ENCODE results near the gene COL27A1.

COL27A1 gene

DNA sequence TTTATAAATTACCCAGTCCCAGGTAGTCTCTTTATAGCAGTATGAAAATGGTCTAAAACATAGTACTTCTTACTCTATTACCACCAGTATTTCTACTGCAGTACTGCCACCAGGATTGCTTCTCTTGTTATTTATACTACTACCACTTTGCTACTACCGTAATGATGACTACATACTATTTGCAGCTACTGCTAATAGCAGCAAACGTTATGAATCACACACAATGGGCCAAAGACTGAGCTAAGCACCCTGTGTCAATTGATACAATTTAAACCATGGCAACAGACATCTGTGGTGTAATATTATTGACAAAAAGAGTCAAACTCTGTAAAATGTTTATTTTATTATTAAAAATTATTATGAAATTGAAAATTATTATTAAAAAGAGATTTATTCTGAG lies 41.0 kb upstream of the COL27A1 start:
- H3K4me2 ChIP-seq (ENCODE audit: insufficient read depth, low read length, poor library complexity, severe bottlenecking), result no peak overlapping the region
- no peak for DNase-seq (ENCODE audit: low spot score)
- no peak overlapping the region for H3K18ac ChIP-seq (ENCODE audit: low read length)
- H3K27ac ChIP-seq (replicated peaks; ENCODE audit: low read length), result no peak overlapping the region
- H2AK5ac ChIP-seq (ENCODE audit: low read depth, low read length), result no peak overlapping the region
- H4K8ac ChIP-seq (ENCODE audit: low read depth, low read length), result no peak overlapping the region
- peaks cover 6 to 12% of the 10 kb centered on the region in 2 donors for H3K4me1 ChIP-seq (ENCODE audit: control insufficient read depth in 2 of 2, insufficient read depth in 1 of 2, low read depth in 1 of 2, low read length in 2 of 2)
- no peak overlapping the region for H2AFZ ChIP-seq (ENCODE audit: low read length)
- H3K36me3 ChIP-seq (replicated peaks in 1 of 2; ENCODE audit: control insufficient read depth in 2 of 2, insufficient read depth in 2 of 2, low read length in 2 of 2), result no peaks in the 10 kb centered on the region
- peaks cover 0 to 40% (median 0%) of the 10 kb centered on the region in 3 experiments for H3K27me3 ChIP-seq (ENCODE audit: control insufficient read depth in 3 of 3, insufficient read depth in 3 of 3, low read depth in 1 of 3, low read length in 3 of 3)
- H3K14ac ChIP-seq (ENCODE audit: low read length), result no peak overlapping the region
- H2BK120ac ChIP-seq (ENCODE audit: low read depth, low read length), result no peak overlapping the region
- H3K9ac ChIP-seq (ENCODE audit: low read depth, low read length, poor library complexity), result no peak overlapping the region
- no peaks in the 10 kb centered on the region for H3K9me3 ChIP-seq (replicated peaks in 1 of 2; ENCODE audit: control insufficient read depth in 2 of 2, insufficient read depth in 1 of 2, low read depth in 1 of 2, low read length in 2 of 2)
- WGBS, 2 donors (ENCODE audit: extremely low coverage in 2 of 2, insufficient read length in 2 of 2, insufficient replicate concordance in 1 of 2), result no CpG with 5 or more reads among the region's 2 CpGs
- no peak overlapping the region for H3K23ac ChIP-seq (ENCODE audit: low read depth, low read length, poor library complexity)
- H2BK15ac ChIP-seq (ENCODE audit: low read length), result no peak overlapping the region
- H3K4me3 ChIP-seq (ENCODE audit: low read length in 2 of 2), result no peak overlapping the region
- no peak overlapping the region for H3K4ac ChIP-seq (ENCODE audit: low read length)
- no peak overlapping the region for H2BK12ac ChIP-seq (ENCODE audit: low read length)
- H2BK5ac ChIP-seq (ENCODE audit: low read length), result no peak overlapping the region
- no peaks in the 10 kb centered on the region for H3K79me1 ChIP-seq (ENCODE audit: low read depth, low read length)
- H4K91ac ChIP-seq (ENCODE audit: low read depth, low read length, poor library complexity), result no peak overlapping the region

DNA sequence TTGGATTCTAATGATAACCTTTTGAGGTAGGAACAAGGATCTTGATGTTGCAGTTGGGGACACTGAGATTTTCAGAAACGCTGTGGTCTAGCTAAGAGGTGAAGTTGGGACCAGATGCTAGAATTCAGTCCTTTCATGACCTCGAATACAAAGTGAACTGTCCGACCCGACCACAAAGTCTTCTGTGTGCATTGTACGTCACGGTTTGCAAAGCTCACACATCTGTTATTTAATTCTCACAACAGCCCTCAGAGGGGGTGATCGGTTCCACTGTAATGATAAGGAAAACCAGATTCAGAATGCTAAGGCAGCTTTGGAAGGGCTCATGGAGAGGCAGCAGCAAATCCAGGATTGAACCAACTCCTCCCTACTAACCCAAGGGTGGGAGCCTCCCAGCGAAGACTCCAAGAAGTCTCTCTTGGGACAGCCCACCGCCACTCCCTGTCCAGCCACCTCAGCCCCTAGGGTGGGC lies 39.6 kb upstream of the COL27A1 start:
- no peak for DNase-seq (ENCODE audit: low spot score)
- H3K27me3 ChIP-seq (ENCODE audit: control insufficient read depth in 3 of 3, insufficient read depth in 3 of 3, low read depth in 1 of 3, low read length in 3 of 3), result peaks cover 0 to 42% (median 0%) of the 10 kb centered on the region in 3 experiments
- no peak overlapping the region for H3K23ac ChIP-seq (ENCODE audit: low read depth, low read length, poor library complexity)
- no CpG with 5 or more reads among the region's 9 CpGs for WGBS, 2 donors (ENCODE audit: extremely low coverage in 2 of 2, insufficient read length in 2 of 2, insufficient replicate concordance in 1 of 2)
- no peak overlapping the region for H3K14ac ChIP-seq (ENCODE audit: low read length)
- peak overlapping the region; percentile 17 for H3K18ac ChIP-seq (ENCODE audit: low read length)
- H3K36me3 ChIP-seq (replicated peaks in 1 of 2; ENCODE audit: control insufficient read depth in 2 of 2, insufficient read depth in 2 of 2, low read length in 2 of 2), result no peaks in the 10 kb centered on the region
- no peaks in the 10 kb centered on the region for H3K9me3 ChIP-seq (replicated peaks in 1 of 2; ENCODE audit: control insufficient read depth in 2 of 2, insufficient read depth in 1 of 2, low read depth in 1 of 2, low read length in 2 of 2)
- peak overlapping the region; percentile 16 for H2AK5ac ChIP-seq (ENCODE audit: low read depth, low read length)
- H3K79me1 ChIP-seq (ENCODE audit: low read depth, low read length), result no peaks in the 10 kb centered on the region
- no peak overlapping the region for H2BK5ac ChIP-seq (ENCODE audit: low read length)
- H2BK12ac ChIP-seq (ENCODE audit: low read length), result no peak overlapping the region
- no peak overlapping the region for H3K27ac ChIP-seq (replicated peaks; ENCODE audit: low read length)
- no peak overlapping the region for H2BK120ac ChIP-seq (ENCODE audit: low read depth, low read length)
- H3K4me1 ChIP-seq (ENCODE audit: control insufficient read depth in 2 of 2, insufficient read depth in 1 of 2, low read depth in 1 of 2, low read length in 2 of 2), result peaks cover 6 to 12% of the 10 kb centered on the region in 2 donors
- H3K4me3 ChIP-seq (ENCODE audit: low read length in 2 of 2), result no peak overlapping the region
- H3K4ac ChIP-seq (ENCODE audit: low read length), result no peak overlapping the region
- no peak overlapping the region for H4K8ac ChIP-seq (ENCODE audit: low read depth, low read length)
- peak overlapping the region; percentile 15 for H2AFZ ChIP-seq (ENCODE audit: low read length)
- no peak overlapping the region for H4K91ac ChIP-seq (ENCODE audit: low read depth, low read length, poor library complexity)
- H3K4me2 ChIP-seq (ENCODE audit: insufficient read depth, low read length, poor library complexity, severe bottlenecking), result no peak overlapping the region
- no peak overlapping the region for H3K9ac ChIP-seq (ENCODE audit: low read depth, low read length, poor library complexity)
- no peak overlapping the region for H2BK15ac ChIP-seq (ENCODE audit: low read length)

DNA sequence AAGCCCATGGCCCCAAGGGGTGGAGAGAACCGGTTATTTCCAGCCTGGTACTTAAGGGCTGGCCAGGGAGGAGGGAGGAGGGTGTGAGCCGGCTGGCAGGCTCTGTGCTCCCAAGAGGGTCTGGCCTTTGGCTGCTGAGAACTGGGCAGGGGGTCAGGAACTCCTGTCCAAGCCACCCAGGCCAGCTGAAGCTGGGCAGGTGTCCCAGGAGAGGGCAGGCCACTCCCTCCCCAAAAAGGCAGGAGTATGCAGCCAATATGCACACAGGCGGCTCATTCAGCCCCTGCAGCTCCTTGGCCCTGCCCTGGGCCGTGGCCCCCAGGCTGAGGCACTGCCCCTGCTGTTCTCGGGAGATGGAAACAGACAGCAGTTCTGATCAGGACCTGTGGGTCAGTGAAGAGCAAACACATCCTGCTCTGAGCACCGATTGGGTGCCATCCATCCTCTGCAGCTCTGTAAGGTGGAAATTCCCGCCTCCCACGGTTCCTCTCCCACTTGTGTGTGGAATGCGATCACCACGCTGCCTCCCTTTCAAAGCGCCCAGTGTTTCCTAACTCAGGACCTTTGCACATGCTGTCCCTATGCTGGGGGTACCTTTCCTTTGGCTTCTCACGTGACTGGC lies 39.1 kb upstream of the COL27A1 start:
- no peak overlapping the region for H2BK12ac ChIP-seq (ENCODE audit: low read length)
- no peak overlapping the region for H3K4me3 ChIP-seq (ENCODE audit: low read length in 2 of 2)
- H2AFZ ChIP-seq (ENCODE audit: low read length), result peak overlapping the region; percentile 15
- H4K91ac ChIP-seq (ENCODE audit: low read depth, low read length, poor library complexity), result no peak overlapping the region
- H3K79me1 ChIP-seq (ENCODE audit: low read depth, low read length), result no peaks in the 10 kb centered on the region
- H3K14ac ChIP-seq (ENCODE audit: low read length), result no peak overlapping the region
- H3K9ac ChIP-seq (ENCODE audit: low read depth, low read length, poor library complexity), result no peak overlapping the region
- H3K18ac ChIP-seq (ENCODE audit: low read length), result peak overlapping the region; percentile 17
- no peaks in the 10 kb centered on the region for H3K36me3 ChIP-seq (replicated peaks in 1 of 2; ENCODE audit: control insufficient read depth in 2 of 2, insufficient read depth in 2 of 2, low read length in 2 of 2)
- no peak overlapping the region for H3K27ac ChIP-seq (replicated peaks; ENCODE audit: low read length)
- no peak overlapping the region for H3K4ac ChIP-seq (ENCODE audit: low read length)
- no peak overlapping the region for H3K4me2 ChIP-seq (ENCODE audit: insufficient read depth, low read length, poor library complexity, severe bottlenecking)
- H4K8ac ChIP-seq (ENCODE audit: low read depth, low read length), result no peak overlapping the region
- H3K4me1 ChIP-seq (ENCODE audit: control insufficient read depth in 2 of 2, insufficient read depth in 1 of 2, low read depth in 1 of 2, low read length in 2 of 2), result peaks cover 6 to 12% of the 10 kb centered on the region in 2 donors
- no peak overlapping the region for H2BK5ac ChIP-seq (ENCODE audit: low read length)
- H3K9me3 ChIP-seq (replicated peaks in 1 of 2; ENCODE audit: control insufficient read depth in 2 of 2, insufficient read depth in 1 of 2, low read depth in 1 of 2, low read length in 2 of 2), result no peaks in the 10 kb centered on the region
- no peak overlapping the region for H2BK120ac ChIP-seq (ENCODE audit: low read depth, low read length)
- no peak overlapping the region for H2BK15ac ChIP-seq (ENCODE audit: low read length)
- no CpG with 5 or more reads among the region's 12 CpGs for WGBS, 2 donors (ENCODE audit: extremely low coverage in 2 of 2, insufficient read length in 2 of 2, insufficient replicate concordance in 1 of 2)
- no peak for DNase-seq (ENCODE audit: low spot score)
- peaks cover 0 to 42% (median 0%) of the 10 kb centered on the region in 3 experiments for H3K27me3 ChIP-seq (ENCODE audit: control insufficient read depth in 3 of 3, insufficient read depth in 3 of 3, low read depth in 1 of 3, low read length in 3 of 3)
- H3K23ac ChIP-seq (ENCODE audit: low read depth, low read length, poor library complexity), result no peak overlapping the region
- H2AK5ac ChIP-seq (ENCODE audit: low read depth, low read length), result peak overlapping the region; percentile 16

DNA sequence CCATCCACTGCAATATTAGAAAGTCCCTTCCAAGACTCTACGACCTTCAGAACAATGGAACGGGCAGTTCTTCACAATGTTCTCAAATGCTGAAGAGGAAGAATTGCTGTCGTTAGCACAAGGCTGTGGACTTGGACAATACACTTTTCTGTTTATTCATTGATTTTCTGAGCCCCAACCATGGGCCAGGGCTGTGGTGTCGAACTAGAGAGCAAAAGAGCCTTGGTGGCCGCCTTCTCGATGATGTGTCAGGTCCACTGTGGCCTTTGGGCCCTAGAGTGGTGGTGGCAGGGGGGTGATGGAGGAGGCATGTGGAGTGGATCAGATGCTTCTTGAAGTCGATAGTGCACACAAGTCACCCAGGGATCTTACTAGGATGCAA lies 37.7 kb upstream of the COL27A1 start:
- DNase-seq (ENCODE audit: low spot score), result no peak
- Histone ChIP-seq H3K9ac (ENCODE audit: low read depth, low read length, poor library complexity) (no peak overlapping the region), H2BK12ac (ENCODE audit: low read length) (no peak overlapping the region), H3K4me2 (ENCODE audit: insufficient read depth, low read length, poor library complexity, severe bottlenecking) (no peak overlapping the region), H3K14ac (ENCODE audit: low read length) (no peak overlapping the region), H3K9me3 (replicated peaks in 1 of 2; ENCODE audit: control insufficient read depth in 2 of 2, insufficient read depth in 1 of 2, low read depth in 1 of 2, low read length in 2 of 2) (no peaks in the 10 kb centered on the region), H3K4ac (ENCODE audit: low read length) (no peak overlapping the region), H4K91ac (ENCODE audit: low read depth, low read length, poor library complexity) (no peak overlapping the region), H3K4me3 (ENCODE audit: low read length in 2 of 2) (no peak overlapping the region), H3K27ac (replicated peaks; ENCODE audit: low read length) (no peak overlapping the region), H2AFZ (ENCODE audit: low read length) (no peak overlapping the region), H4K8ac (ENCODE audit: low read depth, low read length) (no peak overlapping the region), H3K23ac (ENCODE audit: low read depth, low read length, poor library complexity) (no peak overlapping the region), H2BK5ac (ENCODE audit: low read length) (no peak overlapping the region), H2BK15ac (ENCODE audit: low read length) (no peak overlapping the region), H3K27me3 (ENCODE audit: control insufficient read depth in 3 of 3, insufficient read depth in 3 of 3, low read depth in 1 of 3, low read length in 3 of 3) (peaks cover 0 to 47% (median 0%) of the 10 kb centered on the region in 3 experiments), H3K79me1 (ENCODE audit: low read depth, low read length) (no peaks in the 10 kb centered on the region), H2AK5ac (ENCODE audit: low read depth, low read length) (no peak overlapping the region), H3K18ac (ENCODE audit: low read length) (no peak overlapping the region), H3K36me3 (replicated peaks in 1 of 2; ENCODE audit: control insufficient read depth in 2 of 2, insufficient read depth in 2 of 2, low read length in 2 of 2) (no peaks in the 10 kb centered on the region), H2BK120ac (ENCODE audit: low read depth, low read length) (no peak overlapping the region), H3K4me1 (ENCODE audit: control insufficient read depth in 2 of 2, insufficient read depth in 1 of 2, low read depth in 1 of 2, low read length in 2 of 2) (peaks cover 6 to 12% of the 10 kb centered on the region in 2 donors)
- WGBS, 2 donors (ENCODE audit: extremely low coverage in 2 of 2, insufficient read length in 2 of 2, insufficient replicate concordance in 1 of 2), result no CpG with 5 or more reads among the region's 7 CpGs

All from neuronal stem cell (in vitro differentiated cells).